Measurements from ENCODE around the gene EGFL8.

Gene EGFL8

GRCh38 chr6:32127717-32128592 lies 36.4 kb upstream of the EGFL8 start, which contains the start of gene ATF6B:
Gene ATF6B, minus strand, starts transcription at chr6:32128246. Its CDS starts 39 bp downstream, at chr6:32128207.
- H3K27ac ChIP-seq, result peak within 1 kb of the TSS; percentile 90
- no peak for TF ChIP-seq CTCF (IDR thresholded peaks at IDR 0.05; ENCODE audit: low read depth, low read length, missing control alignments)
- in situ Hi-C loops (cut with HindIII; ENCODE audit: low pct_ligation_motif_present, low sequenced_read_pairs), result loop anchor here (10.0 kb wide), 1 partner anchor 57 kb away; the partner anchor contains the start of gene AGER
- H3K27me3 ChIP-seq (replicated peaks), result no peaks in the 10 kb centered on the region
- peak; percentile 100 for DNase-seq
- H3K4me3 ChIP-seq (ENCODE audit: low read depth, low read length), result peak within 1 kb of the TSS; percentile 100
- peaks cover 3% of the 10 kb centered on the region for H3K36me3 ChIP-seq (replicated peaks)

GRCh38 chr6:32128751-32129296 lies 35.6 kb upstream of the EGFL8 start:
- Histone ChIP-seq H3K4me3 (ENCODE audit: low read depth, low read length) (peak overlapping the region; percentile 3), H3K27me3 (replicated peaks) (no peaks in the 10 kb centered on the region), H3K27ac (no peak overlapping the region), H3K36me3 (replicated peaks) (peaks cover 3% of the 10 kb centered on the region)
- TF ChIP-seq CTCF (IDR thresholded peaks at IDR 0.05; ENCODE audit: low read depth, low read length, missing control alignments), result no peak
- no peak for DNase-seq
- in situ Hi-C loops (cut with HindIII; ENCODE audit: low pct_ligation_motif_present, low sequenced_read_pairs), result loop anchor here (10.0 kb wide), 1 partner anchor 56 kb away; the partner anchor contains the start of gene AGER

- DNase-seq, result no peak
- no peak for TF ChIP-seq CTCF (IDR thresholded peaks at IDR 0.05; ENCODE audit: low read depth, low read length, missing control alignments)
- in situ Hi-C loops (cut with HindIII; ENCODE audit: low pct_ligation_motif_present, low sequenced_read_pairs), result loop anchor here (10.0 kb wide), 1 partner anchor 55 kb away; the partner anchor contains the start of gene AGER
- H3K27ac ChIP-seq, result peak overlapping the region; percentile 64
- no peaks in the 10 kb centered on the region for H3K36me3 ChIP-seq (replicated peaks)
- H3K4me3 ChIP-seq (ENCODE audit: low read depth, low read length), result peak overlapping the region; percentile 77
- no peaks in the 10 kb centered on the region for H3K27me3 ChIP-seq (replicated peaks)
These were observed 34.9 kb upstream of the EGFL8 start for GRCh38 chr6:32129297-32130088.

GRCh38 chr6:32131439-32131948 lies 32.9 kb upstream of the EGFL8 start:
- TF ChIP-seq CTCF (IDR thresholded peaks at IDR 0.05; ENCODE audit: low read depth, low read length, missing control alignments), result no peak
- DNase-seq, result no peak
- Histone ChIP-seq H3K27me3 (replicated peaks) (no peaks in the 10 kb centered on the region), H3K4me3 (ENCODE audit: low read depth, low read length) (no peak overlapping the region), H3K36me3 (replicated peaks) (no peaks in the 10 kb centered on the region), H3K27ac (no peak overlapping the region)
- in situ Hi-C loops (cut with HindIII; ENCODE audit: low pct_ligation_motif_present, low sequenced_read_pairs), result no loop called here

GRCh38 chr6:32132110-32132509 lies 32.3 kb upstream of the EGFL8 start:
- Histone ChIP-seq H3K27ac (no peak overlapping the region), H3K27me3 (replicated peaks) (no peaks in the 10 kb centered on the region), H3K4me3 (ENCODE audit: low read depth, low read length) (no peak overlapping the region), H3K36me3 (replicated peaks) (no peaks in the 10 kb centered on the region)
- in situ Hi-C loops (cut with HindIII; ENCODE audit: low pct_ligation_motif_present, low sequenced_read_pairs), result no loop called here
- DNase-seq, result no peak
- no peak for TF ChIP-seq CTCF (IDR thresholded peaks at IDR 0.05; ENCODE audit: low read depth, low read length, missing control alignments)
